Measurements from ENCODE around the gene KIAA2012. TPM values are rescaled to one million over a fixed set of nuclear protein-coding genes. Genes with fewer than 3 reads are reported as not detected.

Gene KIAA2012
- total and polyA plus RNA-seq, 2 of the 4 experiments (the other 2 are of a cell fraction) = under 0.01 to 0.09 TPM

DNA sequence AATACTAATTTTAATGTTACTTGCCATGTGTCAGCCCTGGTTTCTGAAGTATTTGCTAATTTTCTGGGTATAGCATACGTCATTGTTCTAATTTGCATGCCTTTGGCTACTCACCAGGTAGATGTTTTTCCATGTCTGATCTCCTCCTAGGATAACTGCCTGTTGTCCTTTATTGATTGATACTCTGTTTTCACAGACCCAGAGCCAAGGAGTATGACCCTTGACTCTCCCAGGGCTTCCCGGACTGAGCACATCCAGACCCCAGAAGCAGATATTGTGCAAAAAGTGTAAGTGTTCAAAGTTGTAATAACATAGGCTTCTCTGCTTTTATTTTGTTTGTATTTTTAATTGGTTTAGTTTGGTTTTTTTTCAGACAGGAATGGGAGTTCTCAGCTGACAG is 111.5 kb downstream of the KIAA2012 start:
- Histone ChIP-seq H2BK15ac (ENCODE audit: low read depth, low read length) (no peak overlapping the region), H3K36me3 (ENCODE audit: control insufficient read depth, insufficient read depth, low read length) (no peaks in the 10 kb centered on the region), H3K27ac (ENCODE audit: insufficient read depth, low read length) (no peak overlapping the region), H3K4me3 (ENCODE audit: insufficient read depth, low read depth, low read length) (no peak overlapping the region), H3K18ac (ENCODE audit: low read depth, low read length) (no peak overlapping the region), H2AK9ac (replicated peaks; ENCODE audit: low read depth, low read length, poor library complexity) (no peak overlapping the region), H2BK120ac (ENCODE audit: low read depth, low read length) (peak overlapping the region; percentile 37; the same call in 1 of the 2 replicates), H2BK5ac (ENCODE audit: low read depth, low read length, poor library complexity, severe bottlenecking) (no peak overlapping the region), H3K4ac (ENCODE audit: low read depth, low read length) (no peak overlapping the region; the same call in 1 of the 2 replicates), H3K9me3 (ENCODE audit: control insufficient read depth, insufficient read depth, low read length) (no peaks in the 10 kb centered on the region), H3K27me3 (ENCODE audit: control insufficient read depth, insufficient read depth, low read length) (no peaks in the 10 kb centered on the region), H2AFZ (replicated peaks; ENCODE audit: low read length, poor library complexity) (no peak overlapping the region), H3K9ac (ENCODE audit: low read depth, low read length) (no peak overlapping the region), H4K5ac (ENCODE audit: low read depth, low read length) (no peak overlapping the region), H3K9me1 (ENCODE audit: insufficient read depth, low read length) (peaks cover 14% of the 10 kb centered on the region), H3K4me1 (ENCODE audit: control insufficient read depth, insufficient read depth, low read length) (peaks cover 10% of the 10 kb centered on the region), H3K23ac (ENCODE audit: low read depth, low read length) (no peak overlapping the region), H4K8ac (ENCODE audit: low read depth in 2 of 2, low read length in 2 of 2) (no peak overlapping the region), H3K14ac (replicated peaks; ENCODE audit: low read depth, low read length) (no peak overlapping the region), H4K20me1 (ENCODE audit: insufficient read depth, low read length) (no peaks in the 10 kb centered on the region), H3K56ac (ENCODE audit: extremely low read depth, insufficient read depth, low read length) (no peak overlapping the region), H2AK5ac (ENCODE audit: low read depth, low read length) (peak overlapping the region; percentile 25), H2BK20ac (ENCODE audit: low read depth, low read length) (peak overlapping the region; percentile 69), H4K91ac (ENCODE audit: insufficient read depth, low read depth, low read length) (no peak overlapping the region), H3K4me2 (ENCODE audit: low read depth, low read length) (no peak overlapping the region; the same call in 1 of the 2 replicates), H3K79me1 (ENCODE audit: low read depth in 1 of 2, low read length in 2 of 2) (no peaks in the 10 kb centered on the region; a peak in 1 of 4 replicates)
- ChIA-PET CTCF (no interaction called here), POLR2A (ENCODE audit: unreplicated experiment) (no interaction called here)
- DNase-seq (no peak), ATAC-seq (ENCODE audit: low read depth) (no peak)
- BruUV-seq (replicated peaks) = no TSS peak
- intact Hi-C loops (cut with micrococcal nuclease) = no loop called here
- WGBS, 2 experiments (ENCODE audit: extremely low coverage in 2 of 2, insufficient read length in 1 of 2) = no CpG with 5 or more reads among the region's 2 CpGs
- dilution Hi-C loops (cut with HindIII; ENCODE audit: low sequenced_read_pairs, unreplicated experiment) = no loop called here
- TF ChIP-seq RFX5 (IDR thresholded peaks at IDR 0.05; ENCODE audit: low read depth, low read length) (no peak), MAFK (IDR thresholded peaks at IDR 0.05; ENCODE audit: low read depth, low read length) (no peak), CHD1 (IDR thresholded peaks at IDR 0.05; ENCODE audit: low read depth, low read length) (no peak), BHLHE40 (IDR thresholded peaks at IDR 0.05; ENCODE audit: low read depth, low read length) (no peak), POLR2A (IDR thresholded peaks at IDR 0.05; ENCODE audit: low read depth, low read length) (no peak), CEBPB (IDR thresholded peaks at IDR 0.05; ENCODE audit: low read depth, low read length) (no peak), ELK1 (IDR thresholded peaks at IDR 0.05; ENCODE audit: borderline replicate concordance, low read depth, low read length) (no peak), NFE2L2 (IDR thresholded peaks at IDR 0.05; ENCODE audit: low read depth, low read length) (no peak)
- in situ Hi-C loops (cut with MboI; ENCODE audit: low sequenced_read_pairs) = loop anchor here (5.0 kb wide), 2 partner anchors 147 to 382 kb away; no protein-coding TSS in a partner anchor

All from IMR-90 (cell line).